ENCODE data around the gene SQOR. TPM values are rescaled to one million over a fixed set of nuclear protein-coding genes. Genes with fewer than 3 reads are reported as not detected.
A peak's percentile ranks its signal among the peaks of the same experiment; 100 is the strongest.

The SQOR gene
- total RNA-seq, 1 donor: 122 TPM

GRCh38 chr15:45616901-45617323 lies 17.9 kb upstream of the SQOR start:
- no peak overlapping the region for H3K4me3 ChIP-seq (ENCODE audit: insufficient read depth, low read length)
- H3K79me2 ChIP-seq (ENCODE audit: insufficient read depth, low read length): no peaks in the 10 kb centered on the region
- H3K27me3 ChIP-seq (ENCODE audit: insufficient read depth, low read length): no peaks in the 10 kb centered on the region
- peaks cover 8% of the 10 kb centered on the region for H3K4me1 ChIP-seq (ENCODE audit: insufficient read depth, low read length)
- no peak for DNase-seq (ENCODE audit: insufficient read length, low spot score, missing footprints)
- H3K27ac ChIP-seq (ENCODE audit: low read depth, low read length): no peak overlapping the region
- no peaks in the 10 kb centered on the region for H4K20me1 ChIP-seq (ENCODE audit: insufficient read depth, low read length)
- H2AFZ ChIP-seq (ENCODE audit: low read length): peak overlapping the region; percentile 53
- no peak overlapping the region for H3K4me2 ChIP-seq (ENCODE audit: insufficient read depth, low read length)
- H3K36me3 ChIP-seq (ENCODE audit: insufficient read depth, low read length): no peaks in the 10 kb centered on the region
- TF ChIP-seq, protein P1, sequence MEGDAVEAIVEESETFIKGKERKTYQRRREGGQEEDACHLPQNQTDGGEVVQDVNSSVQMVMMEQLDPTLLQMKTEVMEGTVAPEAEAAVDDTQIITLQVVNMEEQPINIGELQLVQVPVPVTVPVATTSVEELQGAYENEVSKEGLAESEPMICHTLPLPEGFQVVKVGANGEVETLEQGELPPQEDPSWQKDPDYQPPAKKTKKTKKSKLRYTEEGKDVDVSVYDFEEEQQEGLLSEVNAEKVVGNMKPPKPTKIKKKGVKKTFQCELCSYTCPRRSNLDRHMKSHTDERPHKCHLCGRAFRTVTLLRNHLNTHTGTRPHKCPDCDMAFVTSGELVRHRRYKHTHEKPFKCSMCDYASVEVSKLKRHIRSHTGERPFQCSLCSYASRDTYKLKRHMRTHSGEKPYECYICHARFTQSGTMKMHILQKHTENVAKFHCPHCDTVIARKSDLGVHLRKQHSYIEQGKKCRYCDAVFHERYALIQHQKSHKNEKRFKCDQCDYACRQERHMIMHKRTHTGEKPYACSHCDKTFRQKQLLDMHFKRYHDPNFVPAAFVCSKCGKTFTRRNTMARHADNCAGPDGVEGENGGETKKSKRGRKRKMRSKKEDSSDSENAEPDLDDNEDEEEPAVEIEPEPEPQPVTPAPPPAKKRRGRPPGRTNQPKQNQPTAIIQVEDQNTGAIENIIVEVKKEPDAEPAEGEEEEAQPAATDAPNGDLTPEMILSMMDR (IDR thresholded peaks at IDR 0.05; ENCODE audit: extremely low read depth, low read depth, low read length): no peak
- no peaks in the 10 kb centered on the region for H3K9me3 ChIP-seq (ENCODE audit: low read depth, low read length)

- H3K27me3 ChIP-seq (ENCODE audit: insufficient read depth, low read length): no peaks in the 10 kb centered on the region
- H3K27ac ChIP-seq (ENCODE audit: low read depth, low read length): no peak overlapping the region
- H2AFZ ChIP-seq (ENCODE audit: low read length): no peak overlapping the region
- no peaks in the 10 kb centered on the region for H3K36me3 ChIP-seq (ENCODE audit: insufficient read depth, low read length)
- no peaks in the 10 kb centered on the region for H3K4me1 ChIP-seq (ENCODE audit: insufficient read depth, low read length)
- no peaks in the 10 kb centered on the region for H3K79me2 ChIP-seq (ENCODE audit: insufficient read depth, low read length)
- TF ChIP-seq, protein P1 (IDR thresholded peaks at IDR 0.05; ENCODE audit: extremely low read depth, low read depth, low read length): peak; percentile 8
- H4K20me1 ChIP-seq (ENCODE audit: insufficient read depth, low read length): no peaks in the 10 kb centered on the region
- H3K4me3 ChIP-seq (ENCODE audit: insufficient read depth, low read length): no peak overlapping the region
- DNase-seq (ENCODE audit: insufficient read length, low spot score, missing footprints): no peak
- H3K4me2 ChIP-seq (ENCODE audit: insufficient read depth, low read length): no peak overlapping the region
- H3K9me3 ChIP-seq (ENCODE audit: low read depth, low read length): no peaks in the 10 kb centered on the region
Measured at GRCh38 chr15:45618813-45619212, 16.0 kb upstream of the SQOR start.

- TF ChIP-seq, protein P1 (IDR thresholded peaks at IDR 0.05; ENCODE audit: extremely low read depth, low read depth, low read length): no peak
- peaks cover 14% of the 10 kb centered on the region for H3K4me1 ChIP-seq (ENCODE audit: insufficient read depth, low read length)
- H3K4me3 ChIP-seq (ENCODE audit: insufficient read depth, low read length): no peak overlapping the region
- no peak overlapping the region for H3K27ac ChIP-seq (ENCODE audit: low read depth, low read length)
- H3K9me3 ChIP-seq (ENCODE audit: low read depth, low read length): no peaks in the 10 kb centered on the region
- H3K4me2 ChIP-seq (ENCODE audit: insufficient read depth, low read length): no peak overlapping the region
- DNase-seq (ENCODE audit: insufficient read length, low spot score, missing footprints): no peak
- no peaks in the 10 kb centered on the region for H3K27me3 ChIP-seq (ENCODE audit: insufficient read depth, low read length)
- no peaks in the 10 kb centered on the region for H3K79me2 ChIP-seq (ENCODE audit: insufficient read depth, low read length)
- no peaks in the 10 kb centered on the region for H3K36me3 ChIP-seq (ENCODE audit: insufficient read depth, low read length)
- no peak overlapping the region for H2AFZ ChIP-seq (ENCODE audit: low read length)
- no peaks in the 10 kb centered on the region for H4K20me1 ChIP-seq (ENCODE audit: insufficient read depth, low read length)
Measured at GRCh38 chr15:45628136-45628535, 6.7 kb upstream of the SQOR start.

GRCh38 chr15:45630917-45631691 lies 3.7 kb upstream of the SQOR start:
- Histone ChIP-seq H3K79me2 (ENCODE audit: insufficient read depth, low read length) (peaks cover 5% of the 10 kb centered on the region), H3K27me3 (ENCODE audit: insufficient read depth, low read length) (no peaks in the 10 kb centered on the region), H4K20me1 (ENCODE audit: insufficient read depth, low read length) (no peaks in the 10 kb centered on the region), H3K9me3 (ENCODE audit: low read depth, low read length) (no peaks in the 10 kb centered on the region), H2AFZ (ENCODE audit: low read length) (peak overlapping the region; percentile 87), H3K4me2 (ENCODE audit: insufficient read depth, low read length) (peak overlapping the region; percentile 83), H3K4me3 (ENCODE audit: insufficient read depth, low read length) (peak overlapping the region; percentile 55), H3K27ac (ENCODE audit: low read depth, low read length) (peak overlapping the region; percentile 76), H3K4me1 (ENCODE audit: insufficient read depth, low read length) (peaks cover 16% of the 10 kb centered on the region), H3K36me3 (ENCODE audit: insufficient read depth, low read length) (no peaks in the 10 kb centered on the region)
- TF ChIP-seq, protein P1 (IDR thresholded peaks at IDR 0.05; ENCODE audit: extremely low read depth, low read depth, low read length): no peak
- peak; percentile 96 for DNase-seq (ENCODE audit: insufficient read length, low spot score, missing footprints)

Data from osteoblast (primary cell).